K562 (cell line): ENCODE results near the gene SFSWAP. TPM values are rescaled to one million over a fixed set of nuclear protein-coding genes. Genes with fewer than 3 reads are reported as not detected.
A peak's percentile ranks its signal among the peaks of the same experiment; 100 is the strongest.
"Not testable (repeated sequence)": the region's sequence is repeated elsewhere in the genome, so short reads cannot be mapped to it uniquely, and the experiment has no call there.

ENCODE experiments used
- ATAC-seq: fragments of 200-7000 bp; cut with Tn5 transposase; 3 replicates; pipeline ENCODE4 v1.9.1; 2020; ENCODE audit warnings: moderate library complexity
- BruUV-seq: library from RNA; stranded (reverse); fragments of 400-500 nt; replicated peaks from 2 replicates; lab custom pipeline; 2021; lab: Mats Ljungman, UMichigan
- CTCF ChIA-PET: fragments of 300-600 bp; formaldehyde crosslinking; extraction: SDS; loops from one replicate; lab custom pipeline; 2021; ENCODE audit warnings: low intra/inter-chr PET ratio; lab: Yijun Ruan, JAX
- POLR2A ChIA-PET: fragments of 300-600, 350-650 bp; sonication (Branson Sonifier 250); formaldehyde crosslinking; extraction: SDS; loops from one replicate; lab custom pipeline; 2021; ENCODE audit warnings: antibody characterized with exemption, inconsistent platforms; lab: Yijun Ruan, JAX
- DNase-seq, 4 experiments: peaks; one replicate each; pipeline versions ENCODE4 v3.0.0 to v3.0.0-alpha.2; 2011 to 2018; ENCODE audit warnings: low spot score in 3 of 4, mixed read lengths in 3 of 4; ENCODE audit errors: extremely low read depth in 1 of 4
- FAIRE-seq: peaks from 2 replicates; lab custom pipeline; 2011; peaks lifted over from hg19 to GRCh38; lab: Jason Lieb, UNC
- H2AFZ ChIP-seq: 2 replicates; pipeline ENCODE4 v1.6.0; 2011; ENCODE audit warnings: low read depth, low read length, control low read depth, inconsistent platforms
- H3K27ac ChIP-seq: fragments of 200-600 bp; 3 replicates; pipeline ENCODE4 v1.8.0; 2011; ENCODE audit warnings: low read depth, mild to moderate bottlenecking, control low read depth, inconsistent platforms, low read length, moderate library complexity, mixed read lengths; ENCODE audit errors: extremely low read depth
- H3K27me3 ChIP-seq, 2 experiments: fragments of 300-600 bp in 1 of 2; 2 replicates in 1 of 2; 3 replicates in 1 of 2; pipeline versions ENCODE4 v1.6.0 to v1.8.0; 2011; ENCODE audit warnings: inconsistent platforms in 2 of 2, low read length in 2 of 2, mild to moderate bottlenecking in 1 of 2, mixed read lengths in 1 of 2, moderate library complexity in 1 of 2; ENCODE audit not compliant: control insufficient read depth in 2 of 2, insufficient read depth in 2 of 2
- H3K36me3 ChIP-seq: fragments of 300-600 bp; 3 replicates; pipeline ENCODE4 v1.8.0; 2011; ENCODE audit warnings: mild to moderate bottlenecking, low read length, inconsistent platforms; ENCODE audit not compliant: control insufficient read depth, insufficient read depth
- H3K4me1 ChIP-seq, 2 experiments: fragments of 200-600 bp in 1 of 2; replicated peaks in 1 of 2; 2 replicates in 1 of 2; 3 replicates in 1 of 2; pipeline versions ENCODE4 v1.5.1 to v1.8.0; 2011; ENCODE audit warnings: inconsistent platforms in 2 of 2, low read length in 2 of 2, mild to moderate bottlenecking in 1 of 2, mixed read lengths in 1 of 2, moderate library complexity in 1 of 2; ENCODE audit not compliant: control insufficient read depth in 2 of 2, insufficient read depth in 2 of 2
- H3K4me2 ChIP-seq: 2 replicates; pipeline ENCODE4 v1.6.1; 2011; ENCODE audit warnings: low read length, control low read depth, inconsistent platforms, mixed read lengths; ENCODE audit not compliant: insufficient read depth
- H3K4me3 ChIP-seq: fragments of 200-600 bp; sonication (generic), shearing (Covaris generic); 2 replicates; pipeline ENCODE4 v1.5.1; 2016; ENCODE audit warnings: control low read depth, inconsistent platforms
- H3K79me2 ChIP-seq: fragments of 200-600 bp; 3 replicates; pipeline ENCODE4 v1.8.0; 2011; ENCODE audit warnings: low read length, inconsistent platforms; ENCODE audit not compliant: control insufficient read depth, insufficient read depth
- H3K9ac ChIP-seq, 2 experiments: 2 replicates each; pipeline versions ENCODE4 v1.6.0 to v1.6.1; 2011; ENCODE audit warnings: low read depth in 2 of 2, low read length in 2 of 2, control low read depth in 1 of 2, inconsistent platforms in 1 of 2, mild to moderate bottlenecking in 1 of 2, mixed read lengths in 1 of 2; ENCODE audit not compliant: insufficient read depth in 1 of 2
- H3K9me1 ChIP-seq: one replicate; pipeline ENCODE4 v1.6.0; 2011; ENCODE audit warnings: inconsistent platforms, mild to moderate bottlenecking, low read length, moderate library complexity; ENCODE audit not compliant: control insufficient read depth, insufficient read depth
- H3K9me3 ChIP-seq: replicated peaks from 2 replicates; pipeline ENCODE4 v1.5.1; 2011; ENCODE audit warnings: low read depth, low read length, inconsistent platforms; ENCODE audit not compliant: control insufficient read depth, insufficient read depth
- H4K20me1 ChIP-seq: replicated peaks from 2 replicates; pipeline ENCODE4 v1.6.1; 2011; ENCODE audit warnings: low read length, inconsistent platforms, mixed read lengths; ENCODE audit not compliant: control insufficient read depth, insufficient read depth
- DNMT1 ChIP-seq: fragments of 450-650 bp; IDR thresholded peaks from 2 replicates; pipeline ENCODE4 v1.6.1; 2016; ENCODE audit warnings: antibody characterized with exemption, mild to moderate bottlenecking
- GMEB1 ChIP-seq: fragments of 250-450 bp; sonication (Bioruptor Pico); IDR thresholded peaks from 2 replicates; pipeline ENCODE4 v1.4.0; 2020; ENCODE audit warnings: mild to moderate bottlenecking
- ZNF263 ChIP-seq: sonication (generic); formaldehyde crosslinking; IDR thresholded peaks from 2 replicates; pipeline ENCODE4 v1.8.0; 2022; ENCODE audit warnings: mild to moderate bottlenecking, missing genetic modification reagents, borderline replicate concordance
- ZNF445 ChIP-seq: fragments of 250-450 bp; sonication (Bioruptor Pico); IDR thresholded peaks from 2 replicates; pipeline ENCODE4 v1.4.0; 2020; ENCODE audit warnings: low read depth, mild to moderate bottlenecking, moderate library complexity
- WGBS: fragments of 100-300 bp; shearing (Covaris generic); methylation state at CpG from one replicate; pipeline ENCODE4 v1.1.6; 2016; ENCODE audit warnings: low coverage, mixed read lengths; ENCODE audit not compliant: insufficient coverage; ENCODE audit errors: missing lambda C conversion rate; 5-methylcytosine and 5-hydroxymethylcytosine counted together
- in situ Hi-C: fragments of 300-500 bp; cut with MboI; formaldehyde crosslinking; loops from 4 replicates; pipeline ENCODE4 v1.15.0; 2018; ENCODE audit warnings: inconsistent platforms, mixed read lengths
- intact Hi-C: fragments of 100-400 bp; cut with micrococcal nuclease; formaldehyde crosslinking; loops from 2 replicates; pipeline ENCODE4 v1.14.2; 2022
- polyA plus RNA-seq, 8 experiments: library from polyadenylated mRNA; depleted of rRNA in 4 of 8; stranded (reverse) in 5 of 8; unstranded in 3 of 8; fragments of >200 nt; fragmentation: Nextera tagmentation in 2 of 8; fragmentation: Illumina TruSeq in 1 of 8; extraction: Ambion mirVana in 2 of 8; extraction: Trizol in 1 of 8; gene quantifications; 2 replicates each; pipeline versions ENCODE4 v1.2.1 to v1.2.3, GENCODE V29; 2011 to 2014; ENCODE audit warnings: inconsistent platforms in 1 of 8, missing spikeins in 1 of 8
- total RNA-seq, 7 experiments: library from RNA; depleted of rRNA in 6 of 7; stranded (reverse); fragments of >200 nt in 6 of 7; fragmentation: Illumina TruSeq in 2 of 7; extraction: Trizol in 2 of 7; gene quantifications; 2 replicates each; pipeline versions ENCODE4 v1.2.1 to v1.2.3, GENCODE V29; 2011 to 2021; ENCODE audit warnings: low replicate concordance in 1 of 7

The SFSWAP gene
- total and polyA plus RNA-seq, 9 of the 15 experiments (the other 6 are each of a cell fraction or from before 2014, with no cell fraction given): 2.4 to 60.4 (median 32.6) TPM

- no peak overlapping the region for H3K4me2 ChIP-seq
- no peak overlapping the region for H3K27ac ChIP-seq
- TF ChIP-seq ZNF445: no peak
- TF ChIP-seq GMEB1 (CRISPR knock-in tag): no peak
- TF ChIP-seq ZNF263 (CRISPR knock-in tag): peak; percentile 78
- TF ChIP-seq DNMT1: no peak
- TF ChIP-seq, all 486 proteins: peak for 1
- Histone ChIP-seq H3K9me1 (no peaks in the 10 kb centered on the region), H3K4me3 (no peak overlapping the region), H3K36me3 (no peaks in the 10 kb centered on the region), H4K20me1 (no peaks in the 10 kb centered on the region; the same call in 1 of the 2 replicates), H2AFZ (no peak overlapping the region), H3K4me1 (peaks cover 4 to 29% of the 10 kb centered on the region in 2 experiments; a peak in 4 of 5 replicates), H3K9ac (no peak overlapping the region), H3K27me3 (peaks cover 17 to 37% of the 10 kb centered on the region in 2 experiments), H3K79me2 (no peaks in the 10 kb centered on the region), H3K9me3 (no peaks in the 10 kb centered on the region; the same call in 1 of the 2 replicates)
- WGBS: 1% methylated on average over 12 of the region's 15 CpGs
- in situ Hi-C loops: loop anchor here (10.0 kb wide), 1 partner anchor 1603 kb away; no protein-coding TSS in a partner anchor
- ATAC-seq (no peak), FAIRE-seq (no peak), DNase-seq (no peak)
- ChIA-PET CTCF (no interaction called here), POLR2A (no interaction called here)
- intact Hi-C loops: no loop called here
- no TSS peak for BruUV-seq
Observed at GRCh38 chr12:131677699-131678098, 33.2 kb upstream of the SFSWAP start.

- CTCF ChIA-PET, H3K9me1 ChIP-seq, ATAC-seq, POLR2A ChIA-PET, H3K9me3 ChIP-seq, H3K79me2 ChIP-seq, intact Hi-C loops, H4K20me1 ChIP-seq, H3K9ac ChIP-seq, H2AFZ ChIP-seq, FAIRE-seq, DNase-seq, H3K4me3 ChIP-seq, H3K4me2 ChIP-seq, H3K36me3 ChIP-seq, H3K27ac ChIP-seq, BruUV-seq: not testable (repeated sequence)
- H3K27me3 ChIP-seq: peaks cover 15 to 37% of the 10 kb centered on the region in 2 experiments
- in situ Hi-C loops: loop anchor here (10.0 kb wide), 1 partner anchor 1604 kb away; no protein-coding TSS in a partner anchor
- WGBS: 7% methylated on average over 21 of the region's 29 CpGs
- peaks cover 7 to 31% of the 10 kb centered on the region in 2 experiments; a peak in 4 of 5 replicates for H3K4me1 ChIP-seq
Observed at GRCh38 chr12:131678389-131679181, 32.3 kb upstream of the SFSWAP start.

- H3K79me2 ChIP-seq, DNase-seq, ATAC-seq, H3K9me3 ChIP-seq, FAIRE-seq, H3K9ac ChIP-seq, H3K4me3 ChIP-seq, CTCF ChIA-PET, H3K36me3 ChIP-seq, intact Hi-C loops, H3K27ac ChIP-seq, H4K20me1 ChIP-seq, H2AFZ ChIP-seq, POLR2A ChIA-PET, H3K9me1 ChIP-seq, BruUV-seq, H3K4me2 ChIP-seq: not testable (repeated sequence)
- Histone ChIP-seq H3K4me1 (peaks cover 7 to 37% of the 10 kb centered on the region in 2 experiments; a peak in 4 of 5 replicates), H3K27me3 (peaks cover 12 to 37% of the 10 kb centered on the region in 2 experiments)
- in situ Hi-C loops: loop anchor here (10.0 kb wide), 1 partner anchor 1604 kb away; no protein-coding TSS in a partner anchor
- WGBS: 50% methylated on average over 1 of the region's 16 CpGs
Observed at GRCh38 chr12:131679186-131679585, 31.7 kb upstream of the SFSWAP start.
